Activated T-cell treated with anti-CD3 and anti-CD28 coated beads, Interleukin-2, amount 50 U/mL, for 1 hour (primary cell): Measurements from ENCODE around the gene GAR1.
"Not testable (repeated sequence)": the region's sequence is repeated elsewhere in the genome, so short reads cannot be mapped to it uniquely, and the experiment has no call there.

ENCODE experiments used
- DNase-seq: peaks from one replicate; pipeline ENCODE4 v3.0.0-alpha.2; 2020

The GAR1 gene

GRCh38 chr4:109847896-109848442 lies 32.4 kb downstream of the GAR1 start, which contains the start of gene LRIT3:
Gene LRIT3 (plus strand): TSS chr4:109848107. CDS start chr4:109848202, 95 bp downstream.
- DNase-seq = no peak

DNA sequence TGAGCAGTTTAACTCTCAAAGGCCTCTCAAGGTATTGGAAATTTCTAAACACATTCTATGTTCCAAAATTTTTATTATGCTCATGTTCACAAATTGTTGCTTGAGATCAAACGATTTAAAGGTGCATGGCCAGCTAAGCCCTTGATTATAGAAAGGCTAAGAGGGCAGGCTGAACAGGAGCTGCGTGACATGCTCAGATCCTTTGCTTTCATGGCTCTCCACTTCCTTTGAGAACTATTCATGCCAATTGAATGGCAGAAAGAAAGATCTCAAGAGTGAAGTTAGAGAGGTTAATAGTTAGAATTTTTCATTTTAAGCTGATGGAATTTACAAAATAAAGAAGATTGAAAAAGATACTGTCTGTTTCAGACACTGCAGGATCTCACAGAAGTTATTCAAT lies 32.9 kb downstream of the GAR1 start:
- no peak for DNase-seq

DNA sequence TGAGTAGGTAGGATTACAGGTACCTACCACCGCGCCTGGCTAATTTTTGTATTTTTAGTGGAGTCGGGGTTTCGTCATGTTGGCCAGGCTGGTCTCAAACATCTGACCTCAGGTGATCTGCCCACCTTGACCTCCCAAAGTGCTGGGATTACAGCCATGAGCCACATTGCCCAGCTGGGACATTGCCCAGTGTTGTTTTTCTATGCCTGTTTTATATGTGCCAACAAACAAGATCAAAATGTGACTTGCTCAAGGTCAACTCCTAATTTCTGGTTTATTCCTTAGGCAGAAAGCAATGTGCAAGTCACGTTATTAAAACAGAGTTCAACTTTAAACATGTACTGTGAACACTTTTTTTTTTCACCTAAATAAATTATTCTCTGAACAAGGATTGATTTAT lies 35.0 kb downstream of the GAR1 start:
- DNase-seq = no peak

DNA sequence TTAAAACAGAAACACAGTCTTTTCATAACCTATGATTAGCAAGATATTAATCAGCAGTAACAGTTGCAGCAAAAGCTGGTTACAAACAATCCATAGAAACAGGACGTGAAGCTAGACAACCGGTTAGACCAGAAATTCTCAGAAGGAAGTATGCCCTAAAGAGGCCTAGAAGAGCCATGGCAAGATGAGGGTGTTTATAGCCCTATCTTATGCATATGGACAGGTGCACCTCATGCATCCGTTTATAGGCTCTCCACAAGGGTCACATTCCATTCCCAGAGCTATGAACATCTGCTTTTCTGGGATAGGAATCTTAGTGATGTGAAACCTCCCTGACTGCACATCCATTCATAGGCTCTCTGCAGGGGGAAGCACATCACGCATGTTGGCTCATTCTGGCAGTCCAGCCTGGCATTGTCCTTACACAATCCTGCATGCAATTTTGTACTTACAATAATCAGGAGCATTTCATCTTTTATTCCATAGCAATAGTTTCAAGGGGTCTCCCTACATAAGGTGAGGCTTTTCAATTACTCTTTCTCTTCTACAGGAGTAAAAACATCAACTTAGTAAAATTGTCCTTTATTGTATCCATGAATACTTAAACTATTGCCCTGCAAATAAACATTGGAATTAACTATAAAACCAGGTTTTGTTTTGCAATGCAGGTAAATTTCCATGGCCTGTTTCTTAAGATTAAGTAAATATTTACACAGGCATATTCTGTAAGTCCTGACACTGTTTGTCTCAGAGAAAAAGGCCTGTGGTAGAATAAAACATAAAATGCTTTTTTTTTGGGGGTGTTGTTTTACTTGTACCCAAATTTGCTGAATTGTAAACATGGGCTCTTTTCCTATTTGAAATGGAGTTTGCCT lies 44.1 kb downstream of the GAR1 start:
- DNase-seq = not testable (repeated sequence)

- DNase-seq = no peak
Observed at GRCh38 chr4:109861271-109861670, 45.7 kb downstream of the GAR1 start.

GRCh38 chr4:109861916-109862511 lies 46.5 kb downstream of the GAR1 start:
- DNase-seq = no peak

- no peak for DNase-seq
Observed at GRCh38 chr4:109864134-109864533, 48.6 kb downstream of the GAR1 start.

DNA sequence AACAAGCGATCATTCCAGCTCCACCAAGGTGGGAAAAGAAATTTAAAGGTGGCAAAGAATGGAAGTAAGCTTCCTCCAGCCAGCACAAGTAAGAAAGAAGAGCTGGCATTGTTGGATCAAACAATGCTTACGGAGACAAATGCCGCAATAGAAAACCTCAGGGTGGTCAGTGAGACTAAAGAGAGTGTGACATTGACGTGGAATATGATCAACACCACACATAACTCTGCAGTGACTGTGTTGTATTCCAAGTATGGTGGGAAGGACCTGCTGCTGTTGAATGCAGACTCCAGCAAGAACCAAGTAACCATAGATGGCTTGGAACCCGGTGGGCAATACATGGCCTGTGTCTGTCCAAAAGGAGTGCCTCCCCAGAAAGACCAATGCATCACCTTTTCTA lies 54.5 kb downstream of the GAR1 start:
- DNase-seq = no peak

DNA sequence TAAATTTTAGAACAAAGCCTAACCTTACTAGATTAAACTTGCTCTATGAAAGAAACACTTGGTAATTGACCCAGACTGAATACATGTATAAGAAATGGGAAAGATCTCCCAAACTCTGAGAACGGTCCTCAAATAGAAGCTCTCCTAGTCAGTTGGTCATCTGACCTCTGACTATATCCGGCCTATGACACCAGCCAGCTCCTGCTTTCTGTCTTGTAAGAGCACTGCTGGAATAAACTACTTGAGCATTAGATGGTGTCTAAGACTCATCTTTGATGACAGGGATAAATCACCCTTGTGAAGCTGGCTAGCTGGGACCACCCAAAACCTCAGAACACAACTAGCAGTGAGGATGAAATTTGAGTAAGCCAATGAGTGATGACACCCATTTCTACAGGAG lies 56.5 kb downstream of the GAR1 start:
- DNase-seq = no peak

DNA sequence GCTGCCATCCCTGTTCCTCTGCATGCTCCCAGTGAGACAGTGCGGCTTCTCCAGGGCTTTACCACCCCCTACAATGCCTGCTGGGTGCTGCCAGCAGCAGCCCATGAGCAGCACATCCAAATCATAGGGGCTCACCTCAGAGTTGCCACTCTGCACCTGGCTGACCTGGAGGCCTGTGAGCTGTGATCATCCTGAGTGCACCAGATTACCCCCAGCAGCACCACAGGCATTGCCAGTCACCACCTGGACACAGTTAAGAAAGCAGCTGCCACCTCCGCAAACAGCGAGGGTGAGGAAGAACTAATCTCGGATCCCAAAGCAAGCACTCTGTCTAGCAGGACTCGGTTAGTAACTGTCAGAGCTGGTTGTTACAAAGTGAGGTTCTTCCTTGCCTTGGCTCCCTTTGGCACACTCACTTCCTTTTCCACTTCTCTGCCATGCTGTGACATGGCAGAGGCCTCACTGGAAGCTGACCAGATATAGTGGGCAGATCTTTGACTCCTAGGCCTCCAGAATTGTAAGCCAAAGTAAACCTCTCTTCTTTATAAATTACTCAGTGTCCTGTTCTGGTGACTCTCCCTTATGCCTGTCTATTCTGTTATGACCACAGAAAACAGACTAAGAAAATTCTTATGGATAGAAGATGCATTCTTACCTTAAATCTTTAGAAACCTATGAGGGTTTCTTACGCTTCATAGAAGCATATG lies 57.5 kb downstream of the GAR1 start:
- no peak for DNase-seq

- no peak for DNase-seq
Observed at GRCh38 chr4:109873791-109874514, 58.4 kb downstream of the GAR1 start.
